GM06990 (cell line): ENCODE measurements around the gene P3H4.

Experiments used
- DNase-seq: peaks from one replicate; pipeline ENCODE4 v3.0.0-alpha.2; 2011; ENCODE audit not compliant: insufficient read length; ENCODE audit errors: extremely low read depth
- H3K27me3 ChIP-seq: replicated peaks from 2 replicates; pipeline ENCODE4 v1.6.0; 2011; ENCODE audit warnings: low read length; ENCODE audit not compliant: control insufficient read depth, insufficient read depth
- H3K36me3 ChIP-seq: 2 replicates; pipeline ENCODE4 v1.5.1; 2011; ENCODE audit warnings: low read length; ENCODE audit not compliant: control insufficient read depth, insufficient read depth
- H3K4me3 ChIP-seq: replicated peaks from 2 replicates; pipeline ENCODE4 v1.5.1; 2011; ENCODE audit warnings: low read depth, mild to moderate bottlenecking, control low read depth, low read length
- TF ChIP-seq, protein P1 (sequence below): IDR thresholded peaks from 2 replicates; pipeline ENCODE4 v1.5.1; 2011; ENCODE audit warnings: low read length, control low read depth, mild to moderate bottlenecking, inconsistent platforms; ENCODE audit not compliant: insufficient read depth, poor library complexity, severe bottlenecking

The P3H4 gene

DNA sequence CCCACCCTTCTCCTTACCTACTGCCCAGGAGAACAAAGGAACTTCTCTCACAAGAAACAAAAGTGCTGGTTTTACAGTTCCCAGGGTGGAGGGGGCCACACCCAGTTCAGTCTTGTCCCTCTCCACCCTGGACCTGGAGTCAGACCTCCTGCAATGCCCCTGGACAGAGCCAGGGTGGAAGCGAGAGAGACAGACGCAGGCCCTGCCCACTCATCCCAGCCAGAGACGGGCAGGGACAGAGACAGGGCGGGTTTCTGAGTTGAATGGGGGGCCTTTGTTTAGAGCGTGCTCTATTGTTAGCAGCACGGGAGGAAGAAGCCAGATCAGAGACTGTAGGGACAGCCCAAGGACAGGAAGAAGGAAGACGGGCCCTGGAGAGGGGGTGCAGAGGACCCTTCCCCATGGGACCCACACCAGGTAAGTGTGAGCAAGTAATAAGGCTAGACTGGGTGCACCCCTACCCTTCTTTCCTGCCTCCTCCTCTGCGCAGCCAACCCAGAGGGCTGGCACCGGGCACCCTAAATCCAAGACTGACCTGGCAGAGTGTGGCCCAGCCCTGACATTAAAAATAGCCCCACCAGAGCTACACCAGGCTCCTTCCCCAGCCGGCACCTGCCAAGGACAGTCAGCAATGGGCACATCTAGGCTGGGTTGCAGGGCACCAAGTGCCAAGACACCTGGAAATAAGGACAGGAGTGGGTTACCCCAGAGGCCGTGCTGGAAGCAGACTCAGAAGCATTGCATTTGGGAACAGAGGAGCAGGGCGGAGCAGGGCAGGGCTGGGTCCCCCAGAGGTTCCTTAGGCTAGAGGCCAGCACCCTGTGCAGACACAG lies 36.1 kb downstream of the P3H4 start:
- Histone ChIP-seq H3K27me3 (no peaks in the 10 kb centered on the region), H3K4me3 (no peak overlapping the region), H3K36me3 (no peaks in the 10 kb centered on the region)
- DNase-seq = no peak
- TF ChIP-seq, protein P1, sequence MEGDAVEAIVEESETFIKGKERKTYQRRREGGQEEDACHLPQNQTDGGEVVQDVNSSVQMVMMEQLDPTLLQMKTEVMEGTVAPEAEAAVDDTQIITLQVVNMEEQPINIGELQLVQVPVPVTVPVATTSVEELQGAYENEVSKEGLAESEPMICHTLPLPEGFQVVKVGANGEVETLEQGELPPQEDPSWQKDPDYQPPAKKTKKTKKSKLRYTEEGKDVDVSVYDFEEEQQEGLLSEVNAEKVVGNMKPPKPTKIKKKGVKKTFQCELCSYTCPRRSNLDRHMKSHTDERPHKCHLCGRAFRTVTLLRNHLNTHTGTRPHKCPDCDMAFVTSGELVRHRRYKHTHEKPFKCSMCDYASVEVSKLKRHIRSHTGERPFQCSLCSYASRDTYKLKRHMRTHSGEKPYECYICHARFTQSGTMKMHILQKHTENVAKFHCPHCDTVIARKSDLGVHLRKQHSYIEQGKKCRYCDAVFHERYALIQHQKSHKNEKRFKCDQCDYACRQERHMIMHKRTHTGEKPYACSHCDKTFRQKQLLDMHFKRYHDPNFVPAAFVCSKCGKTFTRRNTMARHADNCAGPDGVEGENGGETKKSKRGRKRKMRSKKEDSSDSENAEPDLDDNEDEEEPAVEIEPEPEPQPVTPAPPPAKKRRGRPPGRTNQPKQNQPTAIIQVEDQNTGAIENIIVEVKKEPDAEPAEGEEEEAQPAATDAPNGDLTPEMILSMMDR = no peak

DNA sequence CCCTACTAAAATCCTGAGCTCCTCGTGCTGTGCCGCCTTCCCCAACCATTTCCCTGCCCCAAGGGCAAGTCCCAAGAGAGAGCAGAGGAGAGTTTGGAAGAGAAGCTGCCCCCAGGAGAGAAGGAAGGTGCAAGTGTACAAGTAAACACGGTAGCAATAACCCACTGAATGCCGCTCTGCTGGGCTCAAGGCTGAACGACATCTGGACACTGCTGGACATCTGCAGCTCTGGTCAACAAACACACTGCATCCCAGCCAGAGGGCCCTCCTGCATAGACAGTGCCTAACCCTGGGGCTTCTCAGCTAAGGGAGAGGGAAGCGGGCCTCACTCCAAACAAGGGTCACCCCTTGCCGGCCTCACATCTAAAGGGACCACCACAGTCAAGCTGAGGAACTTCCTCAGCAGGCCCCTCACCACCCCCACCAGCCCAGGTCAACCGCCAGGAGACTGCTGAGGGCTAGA lies 38.0 kb downstream of the P3H4 start:
- H3K36me3 ChIP-seq = no peaks in the 10 kb centered on the region
- DNase-seq = no peak
- TF ChIP-seq, protein P1 = no peak
- no peaks in the 10 kb centered on the region for H3K27me3 ChIP-seq
- H3K4me3 ChIP-seq = no peak overlapping the region

DNA sequence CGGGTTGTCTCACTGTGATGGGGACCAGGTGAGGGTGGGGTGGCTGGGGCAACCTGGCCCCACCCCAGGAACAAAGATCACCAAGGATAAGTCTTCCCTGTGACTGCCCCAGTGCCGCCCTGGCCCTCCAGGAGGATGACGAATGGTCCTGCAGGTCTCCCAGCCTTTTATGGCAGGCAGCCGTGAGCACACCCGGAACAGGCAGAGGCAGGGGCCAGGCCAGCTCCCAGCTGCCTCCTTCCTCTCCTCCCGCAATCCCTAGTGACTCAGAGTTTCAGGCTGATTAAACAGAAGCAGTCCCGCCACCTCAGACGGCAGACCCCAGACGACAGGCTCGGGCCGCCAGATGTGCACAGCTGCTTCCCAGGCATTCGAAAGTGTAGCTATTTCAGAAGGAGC lies 38.6 kb downstream of the P3H4 start:
- DNase-seq = no peak
- TF ChIP-seq, protein P1 = no peak
- Histone ChIP-seq H3K36me3 (no peaks in the 10 kb centered on the region), H3K27me3 (no peaks in the 10 kb centered on the region), H3K4me3 (no peak overlapping the region)

DNA sequence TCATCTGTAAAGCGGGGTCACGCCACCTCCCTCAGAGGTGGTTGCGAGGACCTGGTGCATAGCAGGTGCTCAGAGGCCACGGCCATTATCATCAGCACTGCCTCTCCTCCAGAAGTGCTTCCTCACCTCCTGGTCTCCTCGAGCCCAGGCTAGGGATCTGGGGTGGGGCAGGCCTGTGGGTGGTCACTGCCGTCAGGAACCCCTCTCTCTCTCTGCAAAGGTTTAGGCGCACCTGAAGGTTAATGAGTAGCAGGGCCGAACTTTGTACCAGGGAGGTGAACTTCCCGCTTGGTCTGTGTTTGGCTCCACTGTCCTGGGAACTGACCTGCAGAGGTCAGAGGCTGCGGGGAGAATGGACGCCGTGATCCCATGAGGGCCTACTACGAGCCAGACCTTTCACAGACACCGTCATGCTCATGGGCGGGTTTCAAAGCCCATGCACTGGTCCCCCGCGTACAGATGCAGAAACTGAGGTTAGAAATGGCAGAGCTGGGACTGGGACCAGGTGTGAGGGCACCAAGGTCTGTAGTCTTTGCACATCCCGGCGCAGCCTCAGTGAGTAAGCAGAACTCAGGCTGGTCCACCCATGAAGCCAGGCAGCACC lies 39.1 kb downstream of the P3H4 start:
- H3K27me3 ChIP-seq = no peaks in the 10 kb centered on the region
- H3K36me3 ChIP-seq = no peaks in the 10 kb centered on the region
- TF ChIP-seq, protein P1 = no peak
- DNase-seq = no peak
- no peak overlapping the region for H3K4me3 ChIP-seq

DNA sequence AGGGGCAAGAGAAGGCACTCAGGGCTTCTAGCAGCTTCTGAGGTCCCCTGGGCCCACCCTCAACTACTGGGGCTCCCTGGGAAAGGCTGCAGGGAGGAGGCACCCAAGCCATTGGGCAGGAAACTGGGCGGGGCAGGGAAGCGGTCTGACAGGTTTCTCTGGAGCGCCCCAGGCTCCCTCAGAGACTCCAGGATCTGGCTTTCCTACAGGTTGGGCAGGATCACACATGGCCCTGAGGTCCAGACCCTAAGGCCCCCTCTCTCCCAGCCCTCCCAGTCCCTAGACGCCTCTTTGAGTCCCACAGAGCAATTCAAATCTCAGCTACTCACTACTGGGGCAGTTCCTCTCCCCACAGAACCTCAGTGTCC lies 39.5 kb downstream of the P3H4 start:
- DNase-seq = no peak
- TF ChIP-seq, protein P1 = no peak
- H3K4me3 ChIP-seq = no peak overlapping the region
- H3K27me3 ChIP-seq = no peaks in the 10 kb centered on the region
- H3K36me3 ChIP-seq = no peaks in the 10 kb centered on the region
